GM12878 (cell line): ENCODE results near the gene DPY19L1. TPM values are rescaled to one million over a fixed set of nuclear protein-coding genes. Genes with fewer than 3 reads are reported as not detected.

Experiments
- ATAC-seq: fragments of 200-7000 bp; cut with Tn5 transposase; 3 replicates; pipeline ENCODE4 v1.9.1; 2020; ENCODE audit warnings: mild to moderate bottlenecking, moderate library complexity
- BruUV-seq: library from RNA; stranded (reverse); fragments of 400-500 nt; replicated peaks from 2 replicates; lab custom pipeline; 2021; lab: Mats Ljungman, UMichigan
- CTCF ChIA-PET: fragments of 300-600 bp; sonication (Branson Sonifier 250); formaldehyde crosslinking; extraction: SDS; loops from one replicate; lab custom pipeline; 2021; ENCODE audit warnings: inconsistent platforms; lab: Yijun Ruan, JAX
- POLR2A ChIA-PET: fragments of 350-600 bp; formaldehyde crosslinking; extraction: SDS; loops from one replicate; lab custom pipeline; 2021; ENCODE audit warnings: inconsistent platforms; lab: Charles Lee
- RAD21 ChIA-PET: fragments of 300-600 bp; sonication (Branson Sonifier 250); formaldehyde crosslinking; loops from one replicate; lab custom pipeline; 2023; ENCODE audit warnings: antibody characterized with exemption; ENCODE audit not compliant: unreplicated experiment; lab: Charles Lee
- SMC1A ChIA-PET: fragments of 300-600 bp; sonication (Branson Sonifier 250); formaldehyde crosslinking; loops from one replicate; lab custom pipeline; 2023; ENCODE audit not compliant: unreplicated experiment, uncharacterized antibody; lab: Charles Lee
- DNase-seq: peaks from one replicate; pipeline ENCODE4 v3.0.0-alpha.2; 2011; ENCODE audit warnings: low read depth, low spot score
- FAIRE-seq: peaks from 3 replicates; lab custom pipeline; 2011; peaks lifted over from hg19 to GRCh38; lab: Jason Lieb, UNC
- H2AFZ ChIP-seq: 2 replicates; pipeline ENCODE4 v1.6.0; 2011; ENCODE audit warnings: low read depth, low read length, control low read depth; ENCODE audit not compliant: control insufficient read depth
- H3K27ac ChIP-seq: 2 replicates; pipeline ENCODE4 v1.5.1; 2011; ENCODE audit warnings: control low read depth; ENCODE audit not compliant: control insufficient read depth, insufficient read depth
- H3K27me3 ChIP-seq, 2 experiments: replicated peaks in 1 of 2; 2 replicates each; pipeline versions ENCODE4 v1.6.0 to v1.6.1; 2011; ENCODE audit warnings: low read length in 1 of 2; ENCODE audit not compliant: control insufficient read depth in 2 of 2, insufficient read depth in 2 of 2
- H3K36me3 ChIP-seq, 2 experiments: 2 replicates each; pipeline ENCODE4 v1.5.1; 2011; ENCODE audit warnings: low read length in 1 of 2; ENCODE audit not compliant: control insufficient read depth in 2 of 2, insufficient read depth in 2 of 2
- H3K4me1 ChIP-seq: 2 replicates; pipeline ENCODE4 v1.6.1; 2011; ENCODE audit warnings: mild to moderate bottlenecking, low read length, moderate library complexity, mixed read lengths; ENCODE audit not compliant: control insufficient read depth, insufficient read depth
- H3K4me2 ChIP-seq: 2 replicates; pipeline ENCODE4 v1.6.0; 2011; ENCODE audit warnings: control low read depth; ENCODE audit not compliant: control insufficient read depth, insufficient read depth
- H3K4me3 ChIP-seq: fragments of 200-600 bp; sonication (generic); 2 replicates; pipeline ENCODE4 v1.5.1; 2016
- H3K79me2 ChIP-seq: 2 replicates; pipeline ENCODE4 v1.6.0; 2011; ENCODE audit warnings: low read length; ENCODE audit not compliant: control insufficient read depth, insufficient read depth
- H3K9ac ChIP-seq: 2 replicates; pipeline ENCODE4 v1.8.0; 2011; ENCODE audit warnings: low read length, control low read depth, mixed read lengths; ENCODE audit not compliant: control insufficient read depth, insufficient read depth
- H3K9me3 ChIP-seq: replicated peaks from 3 replicates; pipeline ENCODE4 v1.5.1; 2011; ENCODE audit warnings: mild to moderate bottlenecking, low read length; ENCODE audit not compliant: control insufficient read depth, insufficient read depth
- H4K20me1 ChIP-seq: 2 replicates; pipeline ENCODE4 v1.6.0; 2011; ENCODE audit not compliant: control insufficient read depth, insufficient read depth
- ATF3 ChIP-seq: IDR thresholded peaks from 2 replicates; pipeline ENCODE4 v1.6.1; 2011; ENCODE audit warnings: low read depth, mild to moderate bottlenecking, low read length, moderate library complexity, borderline replicate concordance; ENCODE audit errors: extremely low read depth
- CBX3 ChIP-seq: fragments of 200-600 bp; sonication (generic); IDR thresholded peaks from 2 replicates; pipeline ENCODE4 v1.6.1; 2016; ENCODE audit warnings: low read depth, borderline replicate concordance
- HCFC1 ChIP-seq: fragments of 150-350 bp; IDR thresholded peaks from 2 replicates; pipeline ENCODE4 v1.6.1; 2014; ENCODE audit warnings: low read length
- JUNB ChIP-seq: IDR thresholded peaks from 2 replicates; pipeline ENCODE4 v1.6.1; 2016; ENCODE audit warnings: antibody characterized with exemption, mild to moderate bottlenecking
- KDM1A ChIP-seq: fragments of 200-600 bp; sonication (generic); IDR thresholded peaks from 2 replicates; pipeline ENCODE4 v1.6.1; 2016; ENCODE audit warnings: borderline replicate concordance
- NFIC ChIP-seq: IDR thresholded peaks from 2 replicates; pipeline ENCODE4 v1.6.1; 2012; ENCODE audit warnings: low read depth, mild to moderate bottlenecking, inconsistent platforms, low read length, moderate library complexity
- NFYB ChIP-seq: IDR thresholded peaks from 2 replicates; pipeline ENCODE4 v1.6.1; 2011; ENCODE audit warnings: low read depth, mild to moderate bottlenecking, low read length, improper control_type of control experiment, moderate library complexity; ENCODE audit not compliant: insufficient read depth
- NKRF ChIP-seq: fragments of 450-650 bp; conservative IDR thresholded peaks from 2 replicates; pipeline ENCODE4 v1.6.1; 2017; ENCODE audit warnings: mild to moderate bottlenecking, moderate library complexity
- RAD21 ChIP-seq: IDR thresholded peaks from 2 replicates; pipeline ENCODE4 v1.6.1; 2011; ENCODE audit warnings: mild to moderate bottlenecking, low read depth, low read length, moderate library complexity; ENCODE audit not compliant: insufficient read depth
- RELB ChIP-seq: fragments of 450-650 bp; IDR thresholded peaks from 2 replicates; pipeline ENCODE4 v1.6.1; 2017; ENCODE audit warnings: low read depth, mild to moderate bottlenecking, moderate library complexity
- SREBF1 ChIP-seq: IDR thresholded peaks from 2 replicates; pipeline ENCODE4 v1.6.1; 2012; ENCODE audit warnings: mild to moderate bottlenecking, low read length
- STAT3 ChIP-seq: IDR thresholded peaks from 2 replicates; pipeline ENCODE4 v1.6.1; 2011; ENCODE audit warnings: low read depth, low read length, improper control_type of control experiment
- SUZ12 ChIP-seq: fragments of 200-600 bp; sonication (generic); IDR thresholded peaks from one replicate; pipeline ENCODE4 v1.6.1; 2018; ENCODE audit warnings: antibody characterized with exemption, mild to moderate bottlenecking; ENCODE audit not compliant: unreplicated experiment
- TAF1 ChIP-seq: IDR thresholded peaks from 2 replicates; pipeline ENCODE4 v1.6.1; 2011; ENCODE audit warnings: mild to moderate bottlenecking, low read depth, low read length, borderline replicate concordance
- ZNF592 ChIP-seq: fragments of 450-650 bp; IDR thresholded peaks from 2 replicates; pipeline ENCODE4 v1.6.1; 2017; ENCODE audit warnings: mild to moderate bottlenecking, moderate library complexity
- WGBS: methylation state at CpG from one replicate; pipeline ENCODE4 v1.1.6; 2016; ENCODE audit warnings: low lambda C conversion rate; ENCODE audit not compliant: insufficient replicate concordance, insufficient coverage; ENCODE audit errors: missing lambda C conversion rate; 5-methylcytosine and 5-hydroxymethylcytosine counted together
- in situ Hi-C: fragments of 300-500 bp; cut with MboI; formaldehyde crosslinking; loops from 9 replicates; pipeline ENCODE4 v1.14.3; 2018; ENCODE audit warnings: mixed read lengths
- intact Hi-C: fragments of 100-400 bp; cut with micrococcal nuclease; formaldehyde crosslinking; loops from one replicate; pipeline ENCODE4 v1.14.2; 2022; ENCODE audit not compliant: unreplicated experiment
- polyA plus RNA-seq, 11 experiments: library from polyadenylated mRNA; depleted of rRNA in 4 of 11; unstranded in 6 of 11; stranded (reverse) in 5 of 11; fragments of >200 nt; fragmentation: Nextera tagmentation in 4 of 11; fragmentation: Illumina TruSeq in 1 of 11; extraction: Ambion mirVana in 4 of 11; extraction: Trizol in 1 of 11; gene quantifications; 1 replicate in 1 of 11; 2 replicates in 10 of 11; pipeline versions ENCODE4 v1.2.1 to v1.2.3, GENCODE V29; 2011 to 2016; ENCODE audit warnings: inconsistent platforms in 2 of 11, missing spikeins in 2 of 11, low read depth in 1 of 11
- total RNA-seq, 4 experiments: library from RNA; depleted of rRNA in 3 of 4; stranded (reverse); fragments of >200 nt in 3 of 4; fragmentation: Illumina TruSeq in 1 of 4; extraction: Trizol in 1 of 4; gene quantifications; 2 replicates each; pipeline versions ENCODE4 v1.2.1 to v1.2.3, GENCODE V29; 2013 to 2021

The DPY19L1 gene
- total and polyA plus RNA-seq, 10 of the 15 experiments (the other 5 are each of a cell fraction or from before 2014, with no cell fraction given), result 0.47 to 35.4 (median 3.8) TPM

GRCh38 chr7:35012160-35012559 lies 25.1 kb downstream of the DPY19L1 start:
- no peak for FAIRE-seq
- no peaks in the 10 kb centered on the region for H3K27me3 ChIP-seq
- POLR2A ChIA-PET, result no interaction called here
- TF ChIP-seq RELB (no peak), NFIC (no peak), ZNF592 (no peak), CBX3 (no peak), SUZ12 (no peak), NFYB (no peak), KDM1A (no peak), TAF1 (no peak), SREBF1 (no peak), HCFC1 (no peak), STAT3 (no peak), NKRF (no peak), RAD21 (no peak), JUNB (no peak), ATF3 (no peak)

More at GRCh38 chr7:35012160-35012559, 25.1 kb downstream of the DPY19L1 start:
- Histone ChIP-seq H3K9me3 (no peaks in the 10 kb centered on the region), H3K27ac (no peak overlapping the region), H4K20me1 (no peaks in the 10 kb centered on the region), H3K4me2 (no peak overlapping the region), H3K4me1 (no peaks in the 10 kb centered on the region), H3K4me3 (no peak overlapping the region), H3K36me3 (no peaks in the 10 kb centered on the region; a peak in 1 of 4 replicates), H3K79me2 (no peaks in the 10 kb centered on the region), H3K9ac (no peak overlapping the region), H2AFZ (no peak overlapping the region)
- ChIA-PET SMC1A (no interaction called here), RAD21 (no interaction called here), CTCF (interaction anchor here (0.7 to 1.3 kb wide), 2 partner anchors 20 to 24 kb away, joined by 3 read pairs; no protein-coding TSS in a partner anchor)
- ATAC-seq (no peak), DNase-seq (no peak)
- intact Hi-C loops, result no loop called here
- BruUV-seq, result no TSS peak
- WGBS, result 42% methylated on average over 3 of the region's 3 CpGs
- in situ Hi-C loops, result no loop called here
